Smooth muscle cell (in vitro differentiated cells): ENCODE data around the gene TMEM132A. TPM values are rescaled to one million over a fixed set of nuclear protein-coding genes. Genes with fewer than 3 reads are reported as not detected.
"Not testable (repeated sequence)": the region's sequence is repeated elsewhere in the genome, so short reads cannot be mapped to it uniquely, and the experiment has no call there.

ENCODE experiments used
- DNase-seq: peaks from one replicate; lab custom pipeline; 2025; ENCODE audit not compliant: unreplicated experiment; lab: John Stamatoyannopoulos, UW
- H2AFZ ChIP-seq: fragments of 200-600 bp; sonication (generic); 2 replicates; pipeline ENCODE4 v1.6.0; 2016; ENCODE audit warnings: antibody characterized with exemption, low read depth, mild to moderate bottlenecking
- H3F3A ChIP-seq: fragments of 200-600 bp; sonication (generic); 2 replicates; pipeline ENCODE4 v1.6.0; 2017; ENCODE audit warnings: antibody characterized with exemption, low read depth
- H3K27ac ChIP-seq: fragments of 200-600 bp; sonication (generic); 2 replicates; pipeline ENCODE4 v1.5.1; 2016; ENCODE audit warnings: low read depth, mild to moderate bottlenecking
- H3K27me3 ChIP-seq: fragments of 200-600 bp; sonication (generic); 2 replicates; pipeline ENCODE4 v1.6.1; 2016; ENCODE audit warnings: low read depth, mild to moderate bottlenecking
- H3K36me3 ChIP-seq: fragments of 200-600 bp; sonication (generic); 2 replicates; pipeline ENCODE4 v1.5.1; 2016; ENCODE audit warnings: low read depth
- H3K4me1 ChIP-seq: fragments of 200-600 bp; sonication (generic); 2 replicates; pipeline ENCODE4 v1.5.1; 2016; ENCODE audit warnings: low read depth
- H3K4me2 ChIP-seq: fragments of 200-600 bp; sonication (generic); 2 replicates; pipeline ENCODE4 v1.6.0; 2016; ENCODE audit warnings: mild to moderate bottlenecking
- H3K4me3 ChIP-seq: fragments of 200-600 bp; sonication (generic); 2 replicates; pipeline ENCODE4 v1.5.1; 2016; ENCODE audit warnings: mild to moderate bottlenecking
- H3K79me2 ChIP-seq: fragments of 200-600 bp; sonication (generic); 2 replicates; pipeline ENCODE4 v1.6.0; 2016; ENCODE audit warnings: low read depth, mild to moderate bottlenecking
- H3K9ac ChIP-seq: fragments of 200-600 bp; sonication (generic); 2 replicates; pipeline ENCODE4 v1.6.0; 2016; ENCODE audit warnings: low read depth
- H3K9me3 ChIP-seq: fragments of 200-600 bp; sonication (generic); replicated peaks from 2 replicates; pipeline ENCODE4 v1.5.1; 2016; ENCODE audit warnings: low read depth
- H4K20me1 ChIP-seq: fragments of 200-600 bp; sonication (generic); 2 replicates; pipeline ENCODE4 v1.6.0; 2016; ENCODE audit warnings: low read depth
- WGBS: methylation state at CpG from one replicate; pipeline ENCODE4 v1.1.7; 2016; ENCODE audit warnings: low lambda C conversion rate; 5-methylcytosine and 5-hydroxymethylcytosine counted together
- polyA plus RNA-seq: library from polyadenylated mRNA; unstranded; fragments of >200 nt; fragmentation: Nextera tagmentation; extraction: Ambion mirVana; gene quantifications from 2 replicates; pipeline ENCODE4 v1.2.1, GENCODE V29; 2016
- total RNA-seq: library from RNA; depleted of rRNA; stranded (reverse); fragments of >200 nt; gene quantifications from 2 replicates; pipeline ENCODE4 v1.2.3, GENCODE V29; 2014
- TF ChIP-seq, protein P1 (sequence below): fragments of 200-600 bp; sonication (generic); IDR thresholded peaks from 2 replicates; pipeline ENCODE4 v1.5.1; 2017; ENCODE audit warnings: borderline replicate concordance, mild to moderate bottlenecking, antibody characterized with exemption; ENCODE audit not compliant: insufficient read depth, poor library complexity, severe bottlenecking

The TMEM132A gene
- total and polyA plus RNA-seq, 2 experiments from 2014 or later = 40.7 to 91.3 TPM

GRCh38 chr11:60906132-60906972 lies 17.9 kb upstream of the TMEM132A start, which contains the start of gene PRPF19:
TSS of gene PRPF19 (minus strand) at chr11:60906585. CDS start at chr11:60906382, 203 bp downstream.
- H3K4me2 ChIP-seq = peak within 1 kb of the TSS; percentile 89
- H3F3A ChIP-seq = no peaks in the 10 kb centered on the region
- no peaks in the 10 kb centered on the region for H3K36me3 ChIP-seq
- H2AFZ ChIP-seq = peak within 1 kb of the TSS; percentile 88
- DNase-seq = peak; percentile 72
- peak within 1 kb of the TSS; percentile 87 for H3K9ac ChIP-seq
- H3K9me3 ChIP-seq = no peaks in the 10 kb centered on the region
- peaks cover 6% of the 10 kb centered on the region for H3K27me3 ChIP-seq
- H4K20me1 ChIP-seq = peaks cover 33% of the 10 kb centered on the region
- under 1% methylated on average over 75 of the region's 75 CpGs for WGBS
- H3K4me1 ChIP-seq = peaks cover 6% of the 10 kb centered on the region
- TF ChIP-seq, protein P1, sequence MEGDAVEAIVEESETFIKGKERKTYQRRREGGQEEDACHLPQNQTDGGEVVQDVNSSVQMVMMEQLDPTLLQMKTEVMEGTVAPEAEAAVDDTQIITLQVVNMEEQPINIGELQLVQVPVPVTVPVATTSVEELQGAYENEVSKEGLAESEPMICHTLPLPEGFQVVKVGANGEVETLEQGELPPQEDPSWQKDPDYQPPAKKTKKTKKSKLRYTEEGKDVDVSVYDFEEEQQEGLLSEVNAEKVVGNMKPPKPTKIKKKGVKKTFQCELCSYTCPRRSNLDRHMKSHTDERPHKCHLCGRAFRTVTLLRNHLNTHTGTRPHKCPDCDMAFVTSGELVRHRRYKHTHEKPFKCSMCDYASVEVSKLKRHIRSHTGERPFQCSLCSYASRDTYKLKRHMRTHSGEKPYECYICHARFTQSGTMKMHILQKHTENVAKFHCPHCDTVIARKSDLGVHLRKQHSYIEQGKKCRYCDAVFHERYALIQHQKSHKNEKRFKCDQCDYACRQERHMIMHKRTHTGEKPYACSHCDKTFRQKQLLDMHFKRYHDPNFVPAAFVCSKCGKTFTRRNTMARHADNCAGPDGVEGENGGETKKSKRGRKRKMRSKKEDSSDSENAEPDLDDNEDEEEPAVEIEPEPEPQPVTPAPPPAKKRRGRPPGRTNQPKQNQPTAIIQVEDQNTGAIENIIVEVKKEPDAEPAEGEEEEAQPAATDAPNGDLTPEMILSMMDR = no peak
- H3K27ac ChIP-seq = peak within 1 kb of the TSS; percentile 85
- H3K4me3 ChIP-seq = peak within 1 kb of the TSS; percentile 76
- peaks cover 25% of the 10 kb centered on the region for H3K79me2 ChIP-seq

DNA sequence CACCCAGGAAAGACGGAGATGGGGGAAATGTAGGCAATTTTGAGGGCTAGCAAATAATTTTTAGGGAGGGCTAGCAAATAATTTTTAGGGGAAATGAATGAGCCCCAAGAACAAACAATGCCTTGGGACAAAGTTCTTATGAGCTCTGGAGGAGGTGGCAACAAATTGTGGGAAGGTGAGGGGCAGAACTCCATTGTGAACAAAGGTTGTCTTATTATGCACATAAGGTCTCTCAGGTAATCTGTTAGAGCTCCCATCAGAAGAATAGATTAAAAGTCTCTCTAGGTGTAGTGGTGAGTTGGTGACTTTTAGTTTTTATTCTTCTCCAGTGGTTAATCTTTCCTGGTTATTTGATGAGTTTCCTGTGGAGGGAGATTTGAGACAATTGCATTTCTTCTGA lies 15.5 kb upstream of the TMEM132A start:
- peaks cover 20% of the 10 kb centered on the region for H4K20me1 ChIP-seq
- H3K27me3 ChIP-seq = peaks cover 6% of the 10 kb centered on the region
- no peak overlapping the region for H3K27ac ChIP-seq
- H3K4me2 ChIP-seq = no peak overlapping the region
- H3K9me3 ChIP-seq = no peaks in the 10 kb centered on the region
- H3K9ac ChIP-seq = no peak overlapping the region
- H2AFZ ChIP-seq = no peak overlapping the region
- H3K79me2 ChIP-seq = peaks cover 22% of the 10 kb centered on the region
- TF ChIP-seq, protein P1 = no peak
- no peak for DNase-seq
- H3F3A ChIP-seq = no peaks in the 10 kb centered on the region
- no peak overlapping the region for H3K4me3 ChIP-seq
- 50% methylated on average over 1 of the region's 1 CpG for WGBS
- peaks cover 12% of the 10 kb centered on the region for H3K4me1 ChIP-seq
- H3K36me3 ChIP-seq = no peaks in the 10 kb centered on the region

GRCh38 chr11:60909680-60910280 lies 14.5 kb upstream of the TMEM132A start:
- H3K4me3 ChIP-seq, H3K4me2 ChIP-seq, H3K36me3 ChIP-seq, H2AFZ ChIP-seq, H3K27ac ChIP-seq, H3K27me3 ChIP-seq, H3K9me3 ChIP-seq, H3K9ac ChIP-seq, DNase-seq, H4K20me1 ChIP-seq, H3F3A ChIP-seq: not testable (repeated sequence)
- 53% methylated on average over 3 of the region's 3 CpGs for WGBS
- Histone ChIP-seq H3K79me2 (peaks cover 12% of the 10 kb centered on the region), H3K4me1 (peaks cover 14% of the 10 kb centered on the region)

DNA sequence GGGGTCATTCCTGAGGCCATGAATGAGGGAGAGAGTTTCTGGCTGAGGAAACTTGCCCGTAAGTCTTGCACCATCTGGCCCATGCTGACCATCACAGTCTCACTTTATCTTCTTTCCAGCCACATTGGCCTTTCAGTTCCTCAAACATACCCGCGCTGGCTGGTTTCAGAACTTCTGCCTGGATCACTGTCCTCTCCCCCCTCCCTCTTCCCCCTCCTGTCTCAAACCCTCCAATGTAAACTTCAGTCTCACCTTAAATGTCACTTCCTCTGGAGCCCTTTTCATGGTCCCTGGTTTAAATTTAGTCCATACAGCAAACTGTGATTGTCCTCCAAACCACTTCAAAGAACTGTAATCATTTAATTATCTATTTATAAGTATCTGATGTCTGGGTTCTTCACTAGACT lies 14.0 kb upstream of the TMEM132A start:
- Histone ChIP-seq H3K9ac (no peak overlapping the region), H3K4me3 (no peak overlapping the region), H3K36me3 (no peaks in the 10 kb centered on the region), H3K4me2 (no peak overlapping the region), H3K4me1 (peaks cover 13% of the 10 kb centered on the region), H3K27ac (no peak overlapping the region), H3K79me2 (peaks cover 7% of the 10 kb centered on the region), H3K9me3 (no peaks in the 10 kb centered on the region), H3K27me3 (peaks cover 6% of the 10 kb centered on the region), H3F3A (no peaks in the 10 kb centered on the region), H4K20me1 (peaks cover 5% of the 10 kb centered on the region), H2AFZ (no peak overlapping the region)
- TF ChIP-seq, protein P1 = no peak
- DNase-seq = no peak
- 92% methylated on average over 3 of the region's 3 CpGs for WGBS
